Activated naive CD8-positive, alpha-beta T cell treated with anti-CD3 and anti-CD28 coated beads for 36 hours (primary cell): Measurements from ENCODE around the gene HDAC11. TPM values are rescaled to one million over a fixed set of nuclear protein-coding genes. Genes with fewer than 3 reads are reported as not detected.

ENCODE experiments used
- DNase-seq: peaks from one replicate; pipeline ENCODE4 v3.0.0; 2021
- H3K27ac Mint-ChIP-seq: one replicate; pipeline ENCODE4 v1.8.0; 2022; ENCODE audit warnings: mild to moderate bottlenecking, moderate library complexity, mixed read lengths
- H3K27me3 Mint-ChIP-seq: one replicate; pipeline ENCODE4 v1.8.0; 2022; ENCODE audit warnings: mild to moderate bottlenecking, mixed read lengths
- H3K36me3 Mint-ChIP-seq: one replicate; pipeline ENCODE4 v1.8.0; 2021; ENCODE audit warnings: mild to moderate bottlenecking, mixed read lengths
- H3K4me1 Mint-ChIP-seq: one replicate; pipeline ENCODE4 v1.8.0; 2021; ENCODE audit warnings: mixed read lengths
- H3K4me3 Mint-ChIP-seq: one replicate; pipeline ENCODE4 v1.8.0; 2022; ENCODE audit warnings: mild to moderate bottlenecking, moderate library complexity, mixed read lengths
- H3K9me3 Mint-ChIP-seq: one replicate; pipeline ENCODE4 v1.8.0; 2022; ENCODE audit warnings: mixed read lengths
- total RNA-seq, 2 experiments: library from RNA; stranded (reverse); gene quantifications; one replicate each; pipeline ENCODE4 v1.2.3, GENCODE V29; 2021

Gene HDAC11
- total RNA-seq, 2 experiments from 2014 or later, result 1.6 to 2.7 TPM

DNA sequence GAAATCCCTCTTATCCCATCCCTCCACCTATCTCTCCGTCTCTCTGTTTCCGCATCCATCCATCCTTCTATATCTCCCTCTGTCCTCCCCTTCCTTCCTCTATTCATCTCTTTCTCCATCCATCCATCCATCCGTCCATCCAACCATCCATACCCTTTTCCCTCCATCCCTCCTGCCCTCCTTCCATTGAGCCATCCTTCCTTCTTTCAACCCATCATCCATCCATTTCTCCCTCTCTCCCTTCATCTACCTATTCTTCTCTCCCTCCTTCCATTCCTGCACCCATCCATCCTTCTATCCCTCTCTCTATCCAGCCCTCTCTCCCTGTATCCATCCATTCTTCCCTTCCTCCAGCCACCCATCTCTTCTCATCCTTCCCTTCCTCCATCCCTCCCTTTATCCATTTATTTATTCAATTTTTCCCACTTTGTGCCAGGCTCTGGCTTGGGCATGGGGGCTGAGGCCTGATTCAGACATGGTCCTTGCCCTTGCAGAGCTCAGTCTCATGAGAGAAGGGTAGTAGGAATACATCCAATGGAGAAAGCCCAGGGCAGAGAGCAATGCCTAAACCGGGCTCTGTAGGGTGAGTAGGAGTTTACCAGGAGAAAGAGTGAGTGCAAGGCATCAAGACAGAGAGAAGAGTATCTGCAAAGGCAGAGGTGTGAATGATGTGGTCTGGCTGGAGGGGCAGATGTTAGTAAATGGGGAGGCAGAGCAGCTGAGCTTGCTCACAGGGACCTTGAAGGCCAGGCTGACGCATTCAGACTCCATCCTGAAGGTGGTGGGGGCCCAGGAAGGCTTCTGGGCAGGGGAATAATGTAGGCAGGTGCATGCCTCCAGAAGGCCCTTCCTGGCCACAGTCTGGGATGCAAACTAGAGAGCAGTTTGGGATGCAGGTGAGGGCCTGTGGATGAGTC, 49.3 kb downstream of the HDAC11 start:
- no peaks in the 10 kb centered on the region for H3K9me3 Mint-ChIP-seq
- no peak overlapping the region for H3K4me3 Mint-ChIP-seq
- H3K36me3 Mint-ChIP-seq, result no peaks in the 10 kb centered on the region
- no peaks in the 10 kb centered on the region for H3K27me3 Mint-ChIP-seq
- H3K27ac Mint-ChIP-seq, result no peak overlapping the region
- no peaks in the 10 kb centered on the region for H3K4me1 Mint-ChIP-seq
- no peak for DNase-seq

- Mint-ChIP-seq H3K36me3 (no peaks in the 10 kb centered on the region), H3K27me3 (no peaks in the 10 kb centered on the region), H3K9me3 (no peaks in the 10 kb centered on the region), H3K27ac (no peak overlapping the region), H3K4me1 (no peaks in the 10 kb centered on the region), H3K4me3 (no peak overlapping the region)
- no peak for DNase-seq
Measured at GRCh38 chr3:13530241-13531009, 50.3 kb downstream of the HDAC11 start.

- H3K4me1 Mint-ChIP-seq, result peaks cover 8% of the 10 kb centered on the region
- no peak for DNase-seq
Measured at GRCh38 chr3:13532085-13532484, 52.0 kb downstream of the HDAC11 start.

DNA sequence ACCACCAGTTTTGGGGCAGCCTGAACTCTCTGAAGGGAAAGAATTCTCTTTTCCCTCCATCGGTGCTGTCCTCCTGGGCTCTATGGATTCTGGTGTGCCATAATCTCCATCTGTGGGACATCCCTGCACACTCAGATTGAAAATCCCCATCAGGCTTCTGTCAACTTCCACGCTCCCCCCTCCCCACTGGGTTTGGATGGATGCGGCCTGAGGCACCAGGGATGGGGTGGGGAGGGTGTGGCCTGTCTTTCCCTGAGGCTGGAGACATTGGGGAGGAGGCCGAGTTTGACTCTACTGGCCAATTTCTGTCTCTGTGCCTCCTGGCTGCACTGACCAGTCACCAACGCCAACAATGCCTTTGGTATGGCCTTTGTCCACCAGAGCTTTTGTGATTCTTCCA, 52.5 kb downstream of the HDAC11 start:
- peaks cover 3% of the 10 kb centered on the region for H3K9me3 Mint-ChIP-seq
- H3K27ac Mint-ChIP-seq, result no peak overlapping the region
- no peaks in the 10 kb centered on the region for H3K27me3 Mint-ChIP-seq
- no peak for DNase-seq
- no peak overlapping the region for H3K4me3 Mint-ChIP-seq
- no peaks in the 10 kb centered on the region for H3K36me3 Mint-ChIP-seq
- H3K4me1 Mint-ChIP-seq, result peaks cover 8% of the 10 kb centered on the region

More at GRCh38 chr3:13532085-13532484, 52.0 kb downstream of the HDAC11 start:
- H3K4me3 Mint-ChIP-seq, result no peak overlapping the region
- no peak overlapping the region for H3K27ac Mint-ChIP-seq
- no peaks in the 10 kb centered on the region for H3K36me3 Mint-ChIP-seq
- H3K27me3 Mint-ChIP-seq, result no peaks in the 10 kb centered on the region
- H3K9me3 Mint-ChIP-seq, result no peaks in the 10 kb centered on the region

- H3K9me3 Mint-ChIP-seq, result peaks cover 3% of the 10 kb centered on the region
- H3K36me3 Mint-ChIP-seq, result no peaks in the 10 kb centered on the region
- no peak overlapping the region for H3K4me3 Mint-ChIP-seq
- H3K4me1 Mint-ChIP-seq, result peaks cover 8% of the 10 kb centered on the region
- no peak for DNase-seq
- H3K27ac Mint-ChIP-seq, result no peak overlapping the region
- no peaks in the 10 kb centered on the region for H3K27me3 Mint-ChIP-seq
Measured at GRCh38 chr3:13533885-13534301, 53.8 kb downstream of the HDAC11 start.

DNA sequence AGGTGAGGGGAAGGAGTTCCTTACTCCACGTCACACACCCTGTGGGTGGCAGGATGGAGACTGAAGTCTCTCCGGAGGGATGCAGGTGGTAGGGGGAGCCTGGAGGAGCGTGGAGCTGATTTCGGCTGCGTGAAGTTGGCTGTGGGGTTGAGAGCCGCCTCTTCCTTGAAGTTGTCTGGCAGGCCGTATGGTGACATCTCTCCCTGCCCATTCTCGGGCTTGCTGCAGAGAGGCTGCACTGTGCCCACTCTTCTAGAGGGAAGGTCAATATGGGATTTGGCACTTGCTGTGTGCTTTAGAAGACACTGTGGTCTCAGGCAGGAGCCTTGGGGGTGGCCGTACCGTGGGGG, 55.4 kb downstream of the HDAC11 start:
- Mint-ChIP-seq H3K36me3 (no peaks in the 10 kb centered on the region), H3K27ac (no peak overlapping the region), H3K4me1 (peaks cover 8% of the 10 kb centered on the region), H3K27me3 (no peaks in the 10 kb centered on the region), H3K4me3 (no peak overlapping the region), H3K9me3 (peaks cover 3% of the 10 kb centered on the region)
- no peak for DNase-seq

DNA sequence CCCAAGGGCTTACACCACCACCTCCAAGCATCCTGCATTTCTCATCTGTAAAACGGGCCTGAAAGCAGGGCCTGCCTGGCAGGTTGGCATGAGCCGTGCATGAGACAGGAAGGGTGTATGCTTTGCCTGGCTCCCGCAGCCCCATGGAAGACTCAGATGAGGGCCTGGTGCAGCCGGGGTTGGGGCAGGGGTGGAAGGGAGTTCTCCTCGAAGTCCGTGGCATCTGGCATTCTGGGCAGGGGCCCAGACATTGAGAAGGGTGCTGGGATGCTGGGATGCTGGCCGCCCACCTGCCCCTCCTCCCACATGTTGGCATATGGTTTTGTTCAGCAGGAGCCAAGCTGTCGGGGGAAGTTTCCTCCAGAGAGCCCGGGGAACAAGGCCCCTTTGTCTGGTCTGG, 55.8 kb downstream of the HDAC11 start:
- H3K4me1 Mint-ChIP-seq, result peaks cover 8% of the 10 kb centered on the region
- no peak overlapping the region for H3K4me3 Mint-ChIP-seq
- H3K27ac Mint-ChIP-seq, result no peak overlapping the region
- H3K36me3 Mint-ChIP-seq, result peaks cover 3% of the 10 kb centered on the region
- DNase-seq, result no peak
- H3K9me3 Mint-ChIP-seq, result peaks cover 6% of the 10 kb centered on the region
- peaks cover under 1% of the 10 kb centered on the region for H3K27me3 Mint-ChIP-seq

- peak overlapping the region; percentile 31 for H3K27ac Mint-ChIP-seq
- no peak for DNase-seq
- H3K36me3 Mint-ChIP-seq, result peaks cover 3% of the 10 kb centered on the region
- H3K27me3 Mint-ChIP-seq, result peaks cover 6% of the 10 kb centered on the region
- H3K4me1 Mint-ChIP-seq, result peaks cover 8% of the 10 kb centered on the region
- H3K4me3 Mint-ChIP-seq, result no peak overlapping the region
- peaks cover 9% of the 10 kb centered on the region for H3K9me3 Mint-ChIP-seq
Measured at GRCh38 chr3:13536432-13536831, 56.3 kb downstream of the HDAC11 start.

DNA sequence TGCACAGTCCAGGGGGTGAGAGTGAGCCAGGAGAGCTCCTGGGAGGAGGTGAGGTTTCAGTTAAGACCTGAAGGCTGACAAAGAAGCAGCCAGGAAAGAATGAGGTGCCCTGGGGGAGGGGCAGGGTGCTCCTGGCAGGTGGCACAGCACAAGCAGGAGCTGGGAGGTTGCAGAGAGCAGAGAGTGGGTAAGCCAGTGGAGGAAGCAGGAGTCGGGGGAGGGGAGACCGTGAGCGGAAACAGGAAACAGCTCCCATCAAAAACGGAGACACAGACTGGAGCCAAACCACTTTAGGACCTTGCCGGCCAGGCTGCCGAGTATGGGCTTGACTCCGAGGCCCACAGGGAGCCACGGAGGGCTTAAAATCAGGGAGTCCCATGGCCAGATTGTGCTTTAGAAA, 56.7 kb downstream of the HDAC11 start:
- H3K4me3 Mint-ChIP-seq, result no peak overlapping the region

GRCh38 chr3:13537244-13537908, 57.3 kb downstream of the HDAC11 start:
- H3K27me3 Mint-ChIP-seq, result peaks cover 7% of the 10 kb centered on the region

More for the DNA sequence above, 56.7 kb downstream of the HDAC11 start:
- H3K27ac Mint-ChIP-seq, result no peak overlapping the region
- peaks cover 7% of the 10 kb centered on the region for H3K27me3 Mint-ChIP-seq
- peaks cover 13% of the 10 kb centered on the region for H3K9me3 Mint-ChIP-seq
- peaks cover 8% of the 10 kb centered on the region for H3K4me1 Mint-ChIP-seq
- DNase-seq, result no peak
- peaks cover 3% of the 10 kb centered on the region for H3K36me3 Mint-ChIP-seq

GRCh38 chr3:13537909-13538296, 57.8 kb downstream of the HDAC11 start:
- H3K36me3 Mint-ChIP-seq, result peaks cover 3% of the 10 kb centered on the region
- H3K27ac Mint-ChIP-seq, result no peak overlapping the region
- peaks cover 18% of the 10 kb centered on the region for H3K9me3 Mint-ChIP-seq
- DNase-seq, result no peak
- H3K4me3 Mint-ChIP-seq, result no peak overlapping the region
- H3K27me3 Mint-ChIP-seq, result peaks cover 7% of the 10 kb centered on the region
- peaks cover 8% of the 10 kb centered on the region for H3K4me1 Mint-ChIP-seq

More at GRCh38 chr3:13537244-13537908, 57.3 kb downstream of the HDAC11 start:
- Mint-ChIP-seq H3K36me3 (peaks cover 3% of the 10 kb centered on the region), H3K4me3 (no peak overlapping the region), H3K27ac (no peak overlapping the region), H3K4me1 (peaks cover 8% of the 10 kb centered on the region), H3K9me3 (peaks cover 17% of the 10 kb centered on the region)
- no peak for DNase-seq

- H3K27me3 Mint-ChIP-seq, result peaks cover 10% of the 10 kb centered on the region
- H3K4me1 Mint-ChIP-seq, result peaks cover 11% of the 10 kb centered on the region
- H3K27ac Mint-ChIP-seq, result no peak overlapping the region
- peaks cover 18% of the 10 kb centered on the region for H3K9me3 Mint-ChIP-seq
- H3K36me3 Mint-ChIP-seq, result peaks cover 5% of the 10 kb centered on the region
- H3K4me3 Mint-ChIP-seq, result no peak overlapping the region
- no peak for DNase-seq
Measured at GRCh38 chr3:13538520-13539291, 58.6 kb downstream of the HDAC11 start.

DNA sequence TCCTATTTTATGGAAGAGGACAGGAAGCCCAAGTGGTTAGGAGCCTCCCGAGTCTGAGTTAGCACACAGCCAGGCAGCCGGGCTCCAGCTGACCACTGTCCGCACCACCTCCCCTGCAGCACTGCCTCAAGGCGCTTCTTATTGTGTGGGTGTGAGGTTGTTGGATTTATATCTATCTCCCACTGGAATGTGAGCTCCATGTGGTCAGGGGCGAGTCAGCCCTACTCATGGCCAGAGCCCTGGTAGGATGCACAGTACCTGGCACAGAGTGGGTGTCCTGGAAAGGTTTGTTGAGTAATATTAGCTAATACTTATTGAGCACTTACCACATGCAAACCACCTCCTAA, 59.2 kb downstream of the HDAC11 start:
- H3K27me3 Mint-ChIP-seq, result peaks cover 11% of the 10 kb centered on the region
- peaks cover 5% of the 10 kb centered on the region for H3K36me3 Mint-ChIP-seq
- no peak overlapping the region for H3K27ac Mint-ChIP-seq
- peaks cover 16% of the 10 kb centered on the region for H3K4me1 Mint-ChIP-seq
- H3K9me3 Mint-ChIP-seq, result peaks cover 18% of the 10 kb centered on the region
- no peak for DNase-seq
- H3K4me3 Mint-ChIP-seq, result no peak overlapping the region

GRCh38 chr3:13539671-13540070, 59.6 kb downstream of the HDAC11 start:
- Mint-ChIP-seq H3K4me1 (peaks cover 20% of the 10 kb centered on the region), H3K36me3 (peaks cover 5% of the 10 kb centered on the region), H3K4me3 (no peak overlapping the region), H3K27me3 (peaks cover 11% of the 10 kb centered on the region), H3K27ac (no peak overlapping the region), H3K9me3 (peaks cover 18% of the 10 kb centered on the region)
- no peak for DNase-seq
